K562 (cell line): Measurements from ENCODE around the gene GAL3ST2. TPM values are rescaled to one million over a fixed set of nuclear protein-coding genes. Genes with fewer than 3 reads are reported as not detected.
A peak's percentile ranks its signal among the peaks of the same experiment; 100 is the strongest.

Experiments
- ARID2 ChIP-seq: fragments of 450-650 bp; IDR thresholded peaks from 2 replicates; pipeline ENCODE4 v1.6.1; 2017; ENCODE audit warnings: antibody characterized with exemption, mild to moderate bottlenecking
- CEBPB ChIP-seq: fragments of 450-650 bp; IDR thresholded peaks from 2 replicates; pipeline ENCODE4 v1.6.1; 2016; ENCODE audit warnings: missing genetic modification characterization, missing compliant biosample characterization
- CEBPG ChIP-seq, 3 experiments: fragments of 200-800 bp in 1 of 3; sonication (Bioruptor generic) in 1 of 3; sonication (generic) in 1 of 3; formaldehyde crosslinking in 1 of 3; IDR thresholded peaks in 2 of 3; conservative IDR thresholded peaks in 1 of 3; 2 replicates each; pipeline versions ENCODE4 v1.6.1 to v1.8.0; 2016 to 2022; ENCODE audit warnings: missing compliant biosample characterization in 2 of 3, missing genetic modification characterization in 2 of 3, mild to moderate bottlenecking in 1 of 3, missing genetic modification reagents in 1 of 3
- CREB1 ChIP-seq, 2 experiments: sonication (generic) in 1 of 2; formaldehyde crosslinking in 1 of 2; IDR thresholded peaks; 2 replicates each; pipeline versions ENCODE4 v1.6.1 to v1.8.0; 2012 to 2022; ENCODE audit warnings: inconsistent platforms in 1 of 2, mild to moderate bottlenecking in 1 of 2, missing genetic modification reagents in 1 of 2, moderate library complexity in 1 of 2
- E2F5 ChIP-seq: sonication (generic); formaldehyde crosslinking; IDR thresholded peaks from 2 replicates; pipeline ENCODE4 v1.8.0; 2022; ENCODE audit warnings: mild to moderate bottlenecking, missing genetic modification reagents
- ID3 ChIP-seq, 2 experiments: fragments of 250-450 bp in 1 of 2; fragments of 450-650 bp in 1 of 2; sonication (Bioruptor Pico) in 1 of 2; IDR thresholded peaks; 2 replicates each; pipeline versions ENCODE4 v1.6.1 to v1.8.0; 2016 to 2021; ENCODE audit warnings: mild to moderate bottlenecking in 2 of 2, moderate library complexity in 2 of 2, missing compliant biosample characterization in 1 of 2, missing genetic modification characterization in 1 of 2
- NFE2L1 ChIP-seq: fragments of 450-650 bp; IDR thresholded peaks from 2 replicates; pipeline ENCODE4 v1.6.1; 2016; ENCODE audit warnings: missing genetic modification characterization, low read depth, mild to moderate bottlenecking, missing compliant biosample characterization, moderate library complexity, borderline replicate concordance
- NFIX ChIP-seq: fragments of 250-450 bp; sonication (Bioruptor Pico); IDR thresholded peaks from 2 replicates; pipeline ENCODE4 v1.4.0; 2020; ENCODE audit warnings: low read depth, mild to moderate bottlenecking, moderate library complexity
- POLR2H ChIP-seq: IDR thresholded peaks from 2 replicates; pipeline ENCODE4 v1.6.1; 2016; ENCODE audit warnings: missing genetic modification characterization, low read depth, mild to moderate bottlenecking, control low read depth, missing compliant biosample characterization, moderate library complexity
- TEAD2 ChIP-seq: fragments of 450-650 bp; IDR thresholded peaks from 2 replicates; pipeline ENCODE4 v1.6.1; 2016; ENCODE audit warnings: missing genetic modification characterization, control low read depth, missing compliant biosample characterization
- THAP12 ChIP-seq: fragments of 250-450 bp; sonication (Bioruptor Pico); IDR thresholded peaks from 2 replicates; pipeline ENCODE4 v1.9.0; 2021; ENCODE audit warnings: mild to moderate bottlenecking, inconsistent platforms
- TSC22D4 ChIP-seq: fragments of 450-650 bp; IDR thresholded peaks from 2 replicates; pipeline ENCODE4 v1.6.1; 2016; ENCODE audit warnings: missing genetic modification characterization, missing biosample characterization, control low read depth
- ZNF134 ChIP-seq: fragments of 250-450 bp; sonication (Bioruptor Pico); conservative IDR thresholded peaks from 2 replicates; pipeline ENCODE4 v1.4.0; 2020
- ZNF785 ChIP-seq: fragments of 250-450 bp; sonication (Bioruptor Pico); IDR thresholded peaks from 2 replicates; pipeline ENCODE4 v1.4.0; 2020; ENCODE audit warnings: mild to moderate bottlenecking
- ZNF830 ChIP-seq: fragments of 250-450 bp; sonication (Bioruptor Pico); IDR thresholded peaks from 2 replicates; pipeline ENCODE4 v1.5.0; 2021; ENCODE audit warnings: mild to moderate bottlenecking
- polyA plus RNA-seq, 8 experiments: library from polyadenylated mRNA; depleted of rRNA in 4 of 8; stranded (reverse) in 5 of 8; unstranded in 3 of 8; fragments of >200 nt; fragmentation: Nextera tagmentation in 2 of 8; fragmentation: Illumina TruSeq in 1 of 8; extraction: Ambion mirVana in 2 of 8; extraction: Trizol in 1 of 8; gene quantifications; 2 replicates each; pipeline versions ENCODE4 v1.2.1 to v1.2.3, GENCODE V29; 2011 to 2014; ENCODE audit warnings: inconsistent platforms in 1 of 8, missing spikeins in 1 of 8
- total RNA-seq, 7 experiments: library from RNA; depleted of rRNA in 6 of 7; stranded (reverse); fragments of >200 nt in 6 of 7; fragmentation: Illumina TruSeq in 2 of 7; extraction: Trizol in 2 of 7; gene quantifications; 2 replicates each; pipeline versions ENCODE4 v1.2.1 to v1.2.3, GENCODE V29; 2011 to 2021; ENCODE audit warnings: low replicate concordance in 1 of 7
- TF ChIP-seq, protein P1 (sequence below): sonication (generic); formaldehyde crosslinking; IDR thresholded peaks from 2 replicates; pipeline ENCODE4 v1.8.0; 2022; ENCODE audit warnings: mild to moderate bottlenecking, missing genetic modification reagents
- TF ChIP-seq, protein P2 (sequence below): sonication (generic); formaldehyde crosslinking; IDR thresholded peaks from 2 replicates; pipeline ENCODE4 v1.8.1; 2023; ENCODE audit warnings: missing genetic modification reagents, mild to moderate bottlenecking, borderline replicate concordance

Gene GAL3ST2
- total and polyA plus RNA-seq, 9 of the 15 experiments (the other 6 are each of a cell fraction or from before 2014, with no cell fraction given) = 0.42 TPM; not detected in 8

DNA sequence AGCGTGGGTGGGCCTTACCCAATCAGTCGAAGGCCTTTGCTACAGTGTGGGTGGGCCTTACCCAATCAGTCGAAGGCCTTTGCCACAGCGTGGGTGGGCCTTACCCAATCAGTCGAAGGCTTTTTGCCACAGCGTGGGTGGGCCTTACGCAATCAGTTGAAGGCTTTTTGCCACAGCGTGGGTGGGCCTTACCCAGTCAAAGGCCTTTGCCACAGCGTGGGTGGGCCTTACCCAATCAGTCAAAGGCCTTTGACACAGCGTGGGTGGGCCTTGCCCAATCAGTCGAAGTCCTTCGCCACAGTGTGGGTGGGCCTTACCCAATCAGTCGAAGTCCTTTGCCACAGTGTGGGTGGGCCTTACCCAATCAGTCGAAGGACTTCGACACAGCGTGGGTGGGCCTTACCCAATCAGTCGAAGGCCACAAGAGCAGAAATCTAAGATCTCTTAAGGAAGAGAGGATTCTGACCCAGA lies 16.3 kb upstream of the GAL3ST2 start (continued):
- no peak for TF ChIP-seq THAP12 (CRISPR knock-in tag)
- TF ChIP-seq NFE2L1 (tag) = no peak
- peak; percentile 50 for TF ChIP-seq CEBPG (CRISPR knock-in tag; IDR thresholded peaks at IDR 0.05)
- TF ChIP-seq CEBPG (tag; conservative IDR thresholded peaks at IDR 0.05 in 1 of 2, IDR thresholded peaks at IDR 0.05 in 1 of 2) = no peak; a peak in 1 of 4 replicates
- TF ChIP-seq, protein P1, sequence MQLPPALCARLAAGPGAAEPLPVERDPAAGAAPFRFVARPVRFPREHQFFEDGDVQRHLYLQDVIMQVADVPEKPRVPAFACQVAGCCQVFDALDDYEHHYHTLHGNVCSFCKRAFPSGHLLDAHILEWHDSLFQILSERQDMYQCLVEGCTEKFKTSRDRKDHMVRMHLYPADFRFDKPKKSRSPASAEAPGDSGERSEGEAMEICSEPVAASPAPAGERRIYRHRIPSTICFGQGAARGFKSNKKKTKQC = 0 out of 2 replicates have a peak, but pooled peaks have one; percentile 43
- TF ChIP-seq TSC22D4 (tag) = no peak
- TF ChIP-seq ARID2 = no peak
- peak; percentile 100 for TF ChIP-seq ZNF134 (CRISPR knock-in tag)
- TF ChIP-seq CREB1 (IDR thresholded peaks at IDR 0.05) = no peak
- peak; percentile 38; the same call in 1 of the 2 replicates for TF ChIP-seq CREB1 (CRISPR knock-in tag; IDR thresholded peaks at IDR 0.05)
- peak; percentile 49; the same call in 1 of the 2 replicates for TF ChIP-seq E2F5
- 0 out of 2 replicates have a peak, but pooled peaks have one; percentile 14 for TF ChIP-seq CEBPB (tag)
- TF ChIP-seq, protein P2, sequence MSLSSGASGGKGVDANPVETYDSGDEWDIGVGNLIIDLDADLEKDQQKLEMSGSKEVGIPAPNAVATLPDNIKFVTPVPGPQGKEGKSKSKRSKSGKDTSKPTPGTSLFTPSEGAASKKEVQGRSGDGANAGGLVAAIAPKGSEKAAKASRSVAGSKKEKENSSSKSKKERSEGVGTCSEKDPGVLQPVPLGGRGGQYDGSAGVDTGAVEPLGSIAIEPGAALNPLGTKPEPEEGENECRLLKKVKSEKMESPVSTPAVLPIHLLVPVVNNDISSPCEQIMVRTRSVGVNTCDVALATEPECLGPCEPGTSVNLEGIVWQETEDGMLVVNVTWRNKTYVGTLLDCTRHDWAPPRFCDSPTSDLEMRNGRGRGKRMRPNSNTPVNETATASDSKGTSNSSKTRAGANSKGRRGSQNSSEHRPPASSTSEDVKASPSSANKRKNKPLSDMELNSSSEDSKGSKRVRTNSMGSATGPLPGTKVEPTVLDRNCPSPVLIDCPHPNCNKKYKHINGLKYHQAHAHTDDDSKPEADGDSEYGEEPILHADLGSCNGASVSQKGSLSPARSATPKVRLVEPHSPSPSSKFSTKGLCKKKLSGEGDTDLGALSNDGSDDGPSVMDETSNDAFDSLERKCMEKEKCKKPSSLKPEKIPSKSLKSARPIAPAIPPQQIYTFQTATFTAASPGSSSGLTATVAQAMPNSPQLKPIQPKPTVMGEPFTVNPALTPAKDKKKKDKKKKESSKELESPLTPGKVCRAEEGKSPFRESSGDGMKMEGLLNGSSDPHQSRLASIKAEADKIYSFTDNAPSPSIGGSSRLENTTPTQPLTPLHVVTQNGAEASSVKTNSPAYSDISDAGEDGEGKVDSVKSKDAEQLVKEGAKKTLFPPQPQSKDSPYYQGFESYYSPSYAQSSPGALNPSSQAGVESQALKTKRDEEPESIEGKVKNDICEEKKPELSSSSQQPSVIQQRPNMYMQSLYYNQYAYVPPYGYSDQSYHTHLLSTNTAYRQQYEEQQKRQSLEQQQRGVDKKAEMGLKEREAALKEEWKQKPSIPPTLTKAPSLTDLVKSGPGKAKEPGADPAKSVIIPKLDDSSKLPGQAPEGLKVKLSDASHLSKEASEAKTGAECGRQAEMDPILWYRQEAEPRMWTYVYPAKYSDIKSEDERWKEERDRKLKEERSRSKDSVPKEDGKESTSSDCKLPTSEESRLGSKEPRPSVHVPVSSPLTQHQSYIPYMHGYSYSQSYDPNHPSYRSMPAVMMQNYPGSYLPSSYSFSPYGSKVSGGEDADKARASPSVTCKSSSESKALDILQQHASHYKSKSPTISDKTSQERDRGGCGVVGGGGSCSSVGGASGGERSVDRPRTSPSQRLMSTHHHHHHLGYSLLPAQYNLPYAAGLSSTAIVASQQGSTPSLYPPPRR (CRISPR knock-in tag) = peak; percentile 38; the same call in 1 of the 2 replicates
- TF ChIP-seq NFIX = no peak
- no peak for TF ChIP-seq ID3 (CRISPR knock-in tag; IDR thresholded peaks at IDR 0.05)
- no peak for TF ChIP-seq ID3 (tag; IDR thresholded peaks at IDR 0.05)
- TF ChIP-seq POLR2H (tag) = no peak
- no peak for TF ChIP-seq ZNF830 (CRISPR knock-in tag)
- no peak for TF ChIP-seq ZNF785 (CRISPR knock-in tag)
- TF ChIP-seq TEAD2 (tag) = no peak
